ENCODE measurements around the gene RYK. TPM values are rescaled to one million over a fixed set of nuclear protein-coding genes. Genes with fewer than 3 reads are reported as not detected.

RYK gene
- total RNA-seq, 1 experiment from 2014 or later: 60.6 TPM

- Mint-ChIP-seq H3K9me3 (no peaks in the 10 kb centered on the region), H3K27me3 (ENCODE audit: low read depth) (peaks cover 4% of the 10 kb centered on the region; the same call in 1 of the 2 replicates), H3K27ac (no peak overlapping the region), H3K4me1 (peaks cover 0 to 2% of the 10 kb centered on the region in 2 experiments; a peak in 2 of 4 replicates), H3K4me3 (no peak overlapping the region), H3K36me3 (ENCODE audit: insufficient read depth in 1 of 3, low read depth in 3 of 3) (no peaks in the 10 kb centered on the region; a peak in 1 of 7 replicates)
- Histone ChIP-seq H4K5ac (ENCODE audit: insufficient read length, low read depth, low read length) (no peak overlapping the region), H3K56ac (ENCODE audit: insufficient read length, low read depth, low read length) (no peak overlapping the region), H4K20me1 (ENCODE audit: control insufficient read depth, insufficient read depth, insufficient read length) (no peaks in the 10 kb centered on the region), H2BK12ac (ENCODE audit: insufficient read length, low read depth, low read length) (no peak overlapping the region), H3K79me2 (ENCODE audit: insufficient read depth, low read length) (no peaks in the 10 kb centered on the region), H3K27me3 (ENCODE audit: insufficient read depth, low read length) (no peaks in the 10 kb centered on the region), H4K8ac (replicated peaks; ENCODE audit: insufficient read length, low read depth, low read length) (no peak overlapping the region), H3K4ac (ENCODE audit: low read depth, low read length) (no peak overlapping the region), H2BK15ac (ENCODE audit: low read depth, low read length) (no peak overlapping the region), H4K91ac (ENCODE audit: insufficient read length, low read depth, low read length) (no peak overlapping the region), H3T11ph (ENCODE audit: low read length) (no peak overlapping the region), H3K23ac (ENCODE audit: insufficient read length, low read depth, low read length) (no peak overlapping the region), H3K18ac (ENCODE audit: insufficient read length, low read depth, low read length) (no peak overlapping the region), H3K4me2 (ENCODE audit: insufficient read depth, insufficient read length, low read length) (no peak overlapping the region), H2AFZ (ENCODE audit: low read length) (no peak overlapping the region), H3K23me2 (ENCODE audit: insufficient read length, low read depth, low read length, poor library complexity, severe bottlenecking) (no peaks in the 10 kb centered on the region), H3K14ac (ENCODE audit: insufficient read depth, low read length) (no peak overlapping the region), H3K4me1 (ENCODE audit: insufficient read depth, low read length) (no peaks in the 10 kb centered on the region), H2BK5ac (ENCODE audit: insufficient read length, low read length) (no peak overlapping the region), H2AK5ac (ENCODE audit: insufficient read length, low read length) (no peak overlapping the region), H3K9ac (ENCODE audit: extremely low read depth, insufficient read length, low read length) (no peak overlapping the region), H2BK120ac (ENCODE audit: low read depth, low read length, poor library complexity, severe bottlenecking) (no peak overlapping the region), H3K9me3 (ENCODE audit: control insufficient read depth, low read depth, low read length) (no peaks in the 10 kb centered on the region), H2BK20ac (ENCODE audit: low read depth, low read length, poor library complexity, severe bottlenecking) (no peak overlapping the region), H3K27ac (ENCODE audit: insufficient read length, low read depth, low read length) (no peak overlapping the region), H3K79me1 (ENCODE audit: insufficient read depth, low read depth, low read length, poor library complexity, severe bottlenecking) (no peaks in the 10 kb centered on the region)
- no peak for TF ChIP-seq CTCF (conservative IDR thresholded peaks at IDR 0.05)
- no peak for DNase-seq
These were observed 23.9 kb upstream of the RYK start for GRCh38 chr3:134274571-134274970.
